Activated CD4-positive, alpha-beta T cell treated with anti-CD3 and anti-CD28 coated beads for 36 hours (primary cell): Measurements from ENCODE around the gene GSTA1. TPM values are rescaled to one million over a fixed set of nuclear protein-coding genes. Genes with fewer than 3 reads are reported as not detected.
"Not testable (repeated sequence)": the region's sequence is repeated elsewhere in the genome, so short reads cannot be mapped to it uniquely, and the experiment has no call there.

Source experiments
- ATAC-seq: fragments of 200-7000 bp; cut with Tn5 transposase; one replicate; pipeline ENCODE4 v1.10.0; 2021; ENCODE audit warnings: mild to moderate bottlenecking, moderate library complexity
- CTCF ChIA-PET: fragments of 350-600 bp; sonication (Branson Sonifier 250); formaldehyde crosslinking; loops from one replicate; lab custom pipeline; 2021; ENCODE audit warnings: antibody characterized with exemption; lab: Charles Lee
- POLR2A ChIA-PET: fragments of 350-600 bp; sonication (Branson Sonifier 250); formaldehyde crosslinking; loops from one replicate; lab custom pipeline; 2021; ENCODE audit warnings: antibody characterized with exemption, inconsistent platforms; lab: Charles Lee
- DNase-seq: peaks from one replicate; pipeline ENCODE4 v3.0.0-alpha.2; 2020
- H3K27ac Mint-ChIP-seq: one replicate; pipeline ENCODE4 v1.8.0; 2021; ENCODE audit warnings: mixed read lengths
- H3K27me3 Mint-ChIP-seq: one replicate; pipeline ENCODE4 v1.8.0; 2021; ENCODE audit warnings: mixed read lengths
- H3K36me3 Mint-ChIP-seq: one replicate; pipeline ENCODE4 v1.8.0; 2021; ENCODE audit warnings: low read depth, mixed read lengths
- H3K4me1 Mint-ChIP-seq: one replicate; pipeline ENCODE4 v1.8.0; 2021; ENCODE audit warnings: mixed read lengths
- H3K4me3 Mint-ChIP-seq: one replicate; pipeline ENCODE4 v1.8.0; 2021; ENCODE audit warnings: mild to moderate bottlenecking, moderate library complexity, mixed read lengths
- H3K9me3 Mint-ChIP-seq: one replicate; pipeline ENCODE4 v1.8.0; 2021; ENCODE audit warnings: low read depth, mixed read lengths
- intact Hi-C, 2 experiments: fragments of 100-400 bp; cut with DNase I in 1 of 2; cut with micrococcal nuclease in 1 of 2; formaldehyde crosslinking; loops; one replicate each; pipeline versions ENCODE4 v1.14.2 to v1.15.1; 2022 to 2024; cut with DNase I, micrococcal nuclease
- total RNA-seq, 2 experiments: library from RNA; stranded (reverse); gene quantifications; one replicate each; pipeline ENCODE4 v1.2.3, GENCODE V29; 2021

The GSTA1 gene
- total RNA-seq: not detected

- H3K4me3 Mint-ChIP-seq, H3K27ac Mint-ChIP-seq, DNase-seq, intact Hi-C loops, CTCF ChIA-PET, ATAC-seq, H3K9me3 Mint-ChIP-seq, H3K4me1 Mint-ChIP-seq, H3K36me3 Mint-ChIP-seq: not testable (repeated sequence)
- POLR2A ChIA-PET: interaction anchor here (0.6 kb wide), 1 partner anchor 18 kb away, joined by 3 read pairs; no protein-coding TSS in a partner anchor
- peaks cover 29% of the 10 kb centered on the region for H3K27me3 Mint-ChIP-seq
Measured at GRCh38 chr6:52803668-52804255, at the start of gene GSTA1. Gene GSTA1 (minus strand): TSS chr6:52803816. CDS start chr6:52799267, 4,549 bp downstream.

GRCh38 chr6:52849137-52849536 lies 45.5 kb upstream of the GSTA1 start:
- ChIA-PET CTCF (no interaction called here), POLR2A (no interaction called here)
- Mint-ChIP-seq H3K27me3 (peaks cover 18% of the 10 kb centered on the region), H3K27ac (no peak overlapping the region), H3K4me3 (no peak overlapping the region), H3K4me1 (no peaks in the 10 kb centered on the region), H3K9me3 (no peaks in the 10 kb centered on the region), H3K36me3 (no peaks in the 10 kb centered on the region)
- no peak for ATAC-seq
- no peak for DNase-seq
- intact Hi-C loops: no loop called here

GRCh38 chr6:52846002-52846401 lies 42.4 kb upstream of the GSTA1 start:
- ChIA-PET POLR2A (no interaction called here), CTCF (no interaction called here)
- intact Hi-C loops: no loop called here
- H3K27me3 Mint-ChIP-seq: peaks cover 5% of the 10 kb centered on the region
- no peaks in the 10 kb centered on the region for H3K4me1 Mint-ChIP-seq
- no peak overlapping the region for H3K27ac Mint-ChIP-seq
- H3K4me3 Mint-ChIP-seq: no peak overlapping the region
- H3K36me3 Mint-ChIP-seq: no peaks in the 10 kb centered on the region
- no peak for ATAC-seq
- DNase-seq: no peak
- H3K9me3 Mint-ChIP-seq: no peaks in the 10 kb centered on the region

- Mint-ChIP-seq H3K27me3 (peaks cover 7% of the 10 kb centered on the region), H3K27ac (no peak overlapping the region), H3K9me3 (no peaks in the 10 kb centered on the region), H3K4me1 (peaks cover 3% of the 10 kb centered on the region), H3K4me3 (no peak overlapping the region), H3K36me3 (no peaks in the 10 kb centered on the region)
- POLR2A ChIA-PET: no interaction called here
- ATAC-seq (no peak), DNase-seq (no peak)
- CTCF ChIA-PET: interaction anchor here (1.2 kb wide), 1 partner anchor 33 kb away, joined by 3 read pairs; no protein-coding TSS in a partner anchor
- intact Hi-C loops: no loop called here
Measured at GRCh38 chr6:52843605-52844004, 40.0 kb upstream of the GSTA1 start.

GRCh38 chr6:52840763-52841585 lies 37.4 kb upstream of the GSTA1 start, which contains the start of gene GSTA5:
Gene GSTA5 (minus strand): TSS chr6:52840813.
- ATAC-seq (no peak), DNase-seq (no peak)
- H3K4me3 Mint-ChIP-seq: no peak within 1 kb of the TSS
- peaks cover 3% of the 10 kb centered on the region for H3K4me1 Mint-ChIP-seq
- H3K9me3 Mint-ChIP-seq: no peaks in the 10 kb centered on the region
- no peaks in the 10 kb centered on the region for H3K36me3 Mint-ChIP-seq
- CTCF ChIA-PET: interaction anchor here (0.6 to 1.0 kb wide), 4 partner anchors 11 to 116 kb away, joined by 3 to 4 read pairs (median 3); no protein-coding TSS in a partner anchor
- H3K27me3 Mint-ChIP-seq: peaks cover 19% of the 10 kb centered on the region
- no peak within 1 kb of the TSS for H3K27ac Mint-ChIP-seq
- POLR2A ChIA-PET: no interaction called here
- intact Hi-C loops: no loop called here

- CTCF ChIA-PET: interaction anchor here (0.7 to 1.1 kb wide), 2 partner anchors 10 to 190 kb away, joined by 3 read pairs; no protein-coding TSS in a partner anchor
- Mint-ChIP-seq H3K27me3 (peaks cover 30% of the 10 kb centered on the region), H3K9me3 (no peaks in the 10 kb centered on the region), H3K4me3 (no peak overlapping the region), H3K4me1 (peaks cover 3% of the 10 kb centered on the region), H3K27ac (no peak overlapping the region), H3K36me3 (no peaks in the 10 kb centered on the region)
- POLR2A ChIA-PET: no interaction called here
- DNase-seq (peak; percentile 67), ATAC-seq (peak; percentile 91)
- intact Hi-C loops: loop anchor here (2.0 kb wide), 2 partner anchors 43 to 155 kb away; partner anchors contain the start of gene GSTA4 (in 1 of the 2)
Measured at GRCh38 chr6:52839124-52840055, 35.8 kb upstream of the GSTA1 start.

- Mint-ChIP-seq H3K4me1 (no peaks in the 10 kb centered on the region), H3K36me3 (no peaks in the 10 kb centered on the region), H3K4me3 (no peak overlapping the region), H3K9me3 (no peaks in the 10 kb centered on the region), H3K27ac (no peak overlapping the region), H3K27me3 (peaks cover 26% of the 10 kb centered on the region)
- CTCF ChIA-PET: no interaction called here
- intact Hi-C loops: no loop called here
- DNase-seq: no peak
- POLR2A ChIA-PET: no interaction called here
- ATAC-seq: no peak
Measured at GRCh38 chr6:52834481-52834880, 30.9 kb upstream of the GSTA1 start.

GRCh38 chr6:52830869-52831268 lies 27.3 kb upstream of the GSTA1 start:
- H3K4me1 Mint-ChIP-seq, H3K36me3 Mint-ChIP-seq, DNase-seq, H3K27me3 Mint-ChIP-seq, H3K27ac Mint-ChIP-seq, intact Hi-C loops, H3K4me3 Mint-ChIP-seq, ATAC-seq, POLR2A ChIA-PET, H3K9me3 Mint-ChIP-seq: not testable (repeated sequence)
- CTCF ChIA-PET: interaction anchor here (0.7 kb wide), 1 partner anchor 112 kb away, joined by 3 read pairs; no protein-coding TSS in a partner anchor

- H3K4me3 Mint-ChIP-seq: no peak overlapping the region
- CTCF ChIA-PET: interaction anchor here (0.7 to 0.8 kb wide), 2 partner anchors 9 to 13 kb away, joined by 3 read pairs; no protein-coding TSS in a partner anchor
- intact Hi-C loops: no loop called here
- DNase-seq (no peak), ATAC-seq (no peak)
- H3K27ac Mint-ChIP-seq: no peak overlapping the region
- POLR2A ChIA-PET: no interaction called here
- H3K36me3 Mint-ChIP-seq: no peaks in the 10 kb centered on the region
- peaks cover 2% of the 10 kb centered on the region for H3K9me3 Mint-ChIP-seq
- peaks cover 2% of the 10 kb centered on the region for H3K27me3 Mint-ChIP-seq
- H3K4me1 Mint-ChIP-seq: no peaks in the 10 kb centered on the region
Measured at GRCh38 chr6:52829046-52829817, 25.6 kb upstream of the GSTA1 start.

GRCh38 chr6:52828621-52829020 lies 25.0 kb upstream of the GSTA1 start:
- intact Hi-C loops, POLR2A ChIA-PET, H3K4me1 Mint-ChIP-seq, H3K4me3 Mint-ChIP-seq, DNase-seq, ATAC-seq, H3K9me3 Mint-ChIP-seq, H3K27ac Mint-ChIP-seq, H3K27me3 Mint-ChIP-seq, H3K36me3 Mint-ChIP-seq: not testable (repeated sequence)
- CTCF ChIA-PET: interaction anchor here (0.8 kb wide), 1 partner anchor 13 kb away, joined by 3 read pairs; no protein-coding TSS in a partner anchor
